ENCODE data around the gene IKZF1. TPM values are rescaled to one million over a fixed set of nuclear protein-coding genes. Genes with fewer than 3 reads are reported as not detected.

The IKZF1 gene
- total RNA-seq, 2 donors from 2014 or later = 4.9 to 5.6 TPM

GRCh38 chr7:50379082-50379481 is 74.6 kb downstream of the IKZF1 start:
- TF ChIP-seq CTCF (IDR thresholded peaks at IDR 0.05) = no peak
- DNase-seq = no peak
- H3K4me3 ChIP-seq = no peak overlapping the region

GRCh38 chr7:50379539-50379938 is 75.0 kb downstream of the IKZF1 start:
- no peak for DNase-seq
- no peak for TF ChIP-seq CTCF (IDR thresholded peaks at IDR 0.05)
- Histone ChIP-seq H3K36me3 (no peaks in the 10 kb centered on the region), H3K9ac (ENCODE audit: low read depth in 2 of 2, low read length in 2 of 2) (no peak overlapping the region), H3K27ac (no peak overlapping the region), H3K27me3 (no peaks in the 10 kb centered on the region), H3K4me3 (no peak overlapping the region), H3K4me1 (no peaks in the 10 kb centered on the region), H3K9me3 (no peaks in the 10 kb centered on the region)
- intact Hi-C loops (cut with DNase I) = no loop called here

More at GRCh38 chr7:50379082-50379481, 74.6 kb downstream of the IKZF1 start:
- H3K36me3 ChIP-seq = no peaks in the 10 kb centered on the region
- intact Hi-C loops (cut with DNase I) = no loop called here
- H3K9ac ChIP-seq (ENCODE audit: low read depth in 2 of 2, low read length in 2 of 2) = no peak overlapping the region
- no peak overlapping the region for H3K27ac ChIP-seq
- no peaks in the 10 kb centered on the region for H3K9me3 ChIP-seq
- no peaks in the 10 kb centered on the region for H3K27me3 ChIP-seq
- H3K4me1 ChIP-seq = no peaks in the 10 kb centered on the region

GRCh38 chr7:50382455-50382854 is 77.9 kb downstream of the IKZF1 start:
- Histone ChIP-seq H3K4me1 (no peaks in the 10 kb centered on the region), H3K36me3 (no peaks in the 10 kb centered on the region), H3K9ac (ENCODE audit: low read depth in 2 of 2, low read length in 2 of 2) (no peak overlapping the region), H3K4me3 (no peak overlapping the region), H3K27me3 (no peaks in the 10 kb centered on the region), H3K27ac (no peak overlapping the region), H3K9me3 (no peaks in the 10 kb centered on the region)
- no peak for TF ChIP-seq CTCF (IDR thresholded peaks at IDR 0.05)
- intact Hi-C loops (cut with DNase I) = no loop called here
- DNase-seq = no peak

- H3K4me3 ChIP-seq = no peak overlapping the region
- no peak overlapping the region for H3K27ac ChIP-seq
- H3K9ac ChIP-seq (ENCODE audit: low read depth in 2 of 2, low read length in 2 of 2) = no peak overlapping the region
- DNase-seq = no peak
- H3K36me3 ChIP-seq = no peaks in the 10 kb centered on the region
- TF ChIP-seq CTCF (IDR thresholded peaks at IDR 0.05) = no peak
- no peaks in the 10 kb centered on the region for H3K27me3 ChIP-seq
- intact Hi-C loops (cut with DNase I) = no loop called here
- no peaks in the 10 kb centered on the region for H3K4me1 ChIP-seq
- H3K9me3 ChIP-seq = no peaks in the 10 kb centered on the region
Observed at GRCh38 chr7:50387351-50387750, 82.8 kb downstream of the IKZF1 start.

GRCh38 chr7:50389961-50390360 is 85.4 kb downstream of the IKZF1 start:
- Histone ChIP-seq H3K27ac (no peak overlapping the region), H3K9ac (ENCODE audit: low read depth in 2 of 2, low read length in 2 of 2) (no peak overlapping the region), H3K36me3 (no peaks in the 10 kb centered on the region), H3K9me3 (no peaks in the 10 kb centered on the region), H3K4me1 (no peaks in the 10 kb centered on the region), H3K4me3 (no peak overlapping the region), H3K27me3 (no peaks in the 10 kb centered on the region)
- no peak for DNase-seq
- TF ChIP-seq CTCF (IDR thresholded peaks at IDR 0.05) = no peak
- intact Hi-C loops (cut with DNase I) = no loop called here

- Histone ChIP-seq H3K4me1 (no peaks in the 10 kb centered on the region), H3K27ac (no peak overlapping the region), H3K9ac (ENCODE audit: low read depth in 2 of 2, low read length in 2 of 2) (no peak overlapping the region), H3K36me3 (no peaks in the 10 kb centered on the region), H3K27me3 (no peaks in the 10 kb centered on the region), H3K9me3 (no peaks in the 10 kb centered on the region), H3K4me3 (no peak overlapping the region)
- intact Hi-C loops (cut with DNase I) = no loop called here
- no peak for DNase-seq
- no peak for TF ChIP-seq CTCF (IDR thresholded peaks at IDR 0.05)
Observed at GRCh38 chr7:50391386-50391785, 86.9 kb downstream of the IKZF1 start.

Data from colonic mucosa (tissue), 4 donors.